Fibroblast of peridontal ligament (primary cell): Measurements from ENCODE around the gene SORCS2.

ENCODE experiments used
- DNase-seq: peaks from one replicate; pipeline ENCODE4 v3.0.0-alpha.2; 2010; ENCODE audit errors: extremely low read depth

The SORCS2 gene

GRCh38 chr4:7267829-7268228 is 75.5 kb downstream of the SORCS2 start:
- no peak for DNase-seq

- no peak for DNase-seq
Measured at GRCh38 chr4:7268941-7269340, 76.6 kb downstream of the SORCS2 start.

- no peak for DNase-seq
Measured at GRCh38 chr4:7270121-7270520, 77.8 kb downstream of the SORCS2 start.

DNA sequence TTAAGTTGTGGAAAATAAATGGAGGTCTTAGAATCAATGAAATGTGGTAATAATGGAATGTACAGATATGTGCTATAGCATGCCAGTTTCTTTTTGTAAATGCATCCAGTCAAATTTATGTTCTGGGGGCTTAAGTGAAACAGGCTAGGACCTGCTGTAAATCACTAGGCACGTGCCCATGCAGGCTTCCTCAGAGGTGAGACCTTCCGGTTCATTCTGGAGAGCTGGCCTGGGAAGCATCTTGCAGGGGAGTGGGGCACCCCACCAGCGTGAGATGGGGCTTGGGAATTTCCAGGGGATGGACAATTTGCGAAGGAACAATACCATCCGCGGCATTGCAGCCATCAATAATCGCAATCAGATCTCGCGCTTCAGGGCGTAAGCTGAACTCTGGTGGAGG is 80.1 kb downstream of the SORCS2 start:
- no peak for DNase-seq

- no peak for DNase-seq
Measured at GRCh38 chr4:7273738-7274297, 81.5 kb downstream of the SORCS2 start.

- no peak for DNase-seq
Measured at GRCh38 chr4:7275067-7275466, 82.7 kb downstream of the SORCS2 start.

GRCh38 chr4:7275490-7276154 is 83.3 kb downstream of the SORCS2 start:
- DNase-seq = no peak

- no peak for DNase-seq
Measured at GRCh38 chr4:7276515-7276914, 84.2 kb downstream of the SORCS2 start.

DNA sequence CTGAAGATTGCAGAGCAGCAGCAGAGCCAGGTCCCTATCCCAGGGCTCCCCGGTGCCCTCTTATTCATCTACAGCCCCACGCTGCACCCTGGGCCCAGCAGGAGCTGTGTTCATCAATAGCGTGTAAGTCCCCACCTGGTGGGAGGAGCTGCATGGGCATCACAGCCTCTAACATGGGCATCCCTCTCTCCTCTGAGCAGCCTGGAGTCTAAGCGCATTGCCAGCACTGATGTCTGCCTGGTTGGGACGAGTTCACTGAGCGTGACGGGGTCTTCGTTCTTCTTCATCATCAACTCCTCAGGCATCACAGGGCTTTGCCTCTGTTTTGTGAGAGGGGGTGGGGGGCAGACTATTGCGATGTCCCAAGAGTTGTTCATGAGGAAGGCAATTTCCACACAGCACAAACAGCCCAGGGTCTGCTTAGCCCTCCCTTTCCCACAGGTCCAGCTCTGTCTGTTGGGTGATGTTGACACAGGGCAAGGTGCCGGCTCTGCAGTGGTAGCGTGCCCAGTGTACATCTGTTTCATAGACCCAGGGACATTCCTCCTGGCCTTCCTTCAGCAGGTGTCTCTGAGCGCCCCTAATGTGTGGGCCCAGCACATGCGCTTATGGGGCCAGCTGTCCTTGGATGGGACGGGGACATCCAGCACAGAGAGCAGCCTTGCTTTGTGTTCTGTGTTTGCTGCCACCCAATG is 85.9 kb downstream of the SORCS2 start:
- no peak for DNase-seq

GRCh38 chr4:7278981-7279380 is 86.6 kb downstream of the SORCS2 start:
- DNase-seq = no peak

DNA sequence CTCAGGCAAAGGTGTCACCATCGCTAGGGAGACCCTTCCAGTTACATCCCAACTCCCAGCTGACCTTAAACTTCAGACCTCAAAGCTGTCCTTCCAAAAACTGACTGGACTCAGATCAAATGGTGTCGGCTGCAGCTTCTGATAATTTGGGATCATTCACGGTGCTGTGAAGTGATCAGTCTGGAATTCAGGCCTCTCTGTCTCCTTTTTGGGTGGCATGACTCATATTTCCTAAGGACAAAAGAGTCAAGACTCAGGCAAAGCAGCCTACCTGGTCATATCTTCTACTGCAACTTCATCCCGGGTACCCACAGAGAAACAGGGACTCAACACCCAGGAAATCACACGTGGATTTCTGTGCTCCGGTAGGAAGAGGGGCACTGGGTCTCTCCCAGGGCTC is 87.6 kb downstream of the SORCS2 start:
- DNase-seq = no peak

DNA sequence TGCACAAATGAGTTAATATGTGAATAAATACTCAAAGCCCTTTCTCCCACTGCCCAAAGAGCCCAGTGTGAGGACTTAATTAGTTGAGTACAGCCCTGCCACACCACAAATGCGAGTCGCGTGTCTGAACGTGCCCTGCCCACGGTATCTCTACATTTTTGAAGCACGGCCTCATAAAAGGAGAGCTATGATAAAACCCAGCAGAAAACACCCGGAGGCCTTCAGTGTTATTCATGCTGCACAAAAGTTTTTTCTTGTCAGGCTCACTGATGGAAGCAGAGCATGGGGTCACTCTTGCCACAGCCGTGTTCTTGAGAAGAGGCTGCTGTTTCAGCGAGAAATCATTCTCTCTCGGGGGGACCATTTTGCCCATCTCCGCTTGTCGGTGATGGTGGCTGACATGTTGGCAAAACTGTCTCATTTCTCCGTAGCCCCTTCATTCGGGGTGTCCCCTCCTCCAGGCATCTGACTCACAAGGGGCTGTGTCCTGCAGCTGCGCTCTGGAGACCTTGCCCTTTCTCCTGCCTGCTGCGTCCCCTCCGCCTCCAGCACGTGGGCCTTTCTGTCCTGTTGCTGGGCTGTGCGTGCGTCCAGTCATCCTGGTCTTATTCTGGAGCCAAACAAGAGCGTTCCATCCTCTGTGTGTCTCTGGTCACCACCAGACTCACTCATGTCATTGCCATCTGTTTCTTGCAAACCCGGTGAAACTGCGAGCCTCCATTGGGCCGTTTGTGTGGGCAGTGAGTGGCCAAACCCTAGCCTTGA is 88.8 kb downstream of the SORCS2 start:
- DNase-seq = no peak

GRCh38 chr4:7281691-7282665 is 89.6 kb downstream of the SORCS2 start:
- DNase-seq = no peak

- DNase-seq = no peak
Measured at GRCh38 chr4:7282786-7283440, 90.6 kb downstream of the SORCS2 start.

GRCh38 chr4:7285244-7286094 is 93.1 kb downstream of the SORCS2 start:
- no peak for DNase-seq

DNA sequence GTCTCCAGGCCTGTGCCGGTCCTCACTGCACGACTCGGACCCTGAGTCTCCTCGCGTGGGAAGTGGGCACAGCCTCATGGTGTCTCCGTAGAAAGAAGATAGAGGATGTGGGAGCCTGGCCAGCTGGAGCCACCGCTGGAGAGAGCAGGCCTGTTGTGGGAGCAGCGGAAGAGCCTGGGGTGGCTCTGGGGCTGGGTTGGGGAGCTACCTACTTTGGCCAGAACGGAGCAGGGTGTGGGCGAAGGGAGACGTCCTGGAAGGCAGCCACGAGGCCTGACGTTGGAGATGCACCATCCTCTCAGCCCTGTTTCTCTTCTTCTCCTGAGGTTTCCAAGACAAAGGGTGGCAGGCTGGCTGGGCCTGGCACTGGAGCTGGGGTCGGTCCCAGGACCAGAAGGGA is 93.8 kb downstream of the SORCS2 start:
- DNase-seq = no peak

DNA sequence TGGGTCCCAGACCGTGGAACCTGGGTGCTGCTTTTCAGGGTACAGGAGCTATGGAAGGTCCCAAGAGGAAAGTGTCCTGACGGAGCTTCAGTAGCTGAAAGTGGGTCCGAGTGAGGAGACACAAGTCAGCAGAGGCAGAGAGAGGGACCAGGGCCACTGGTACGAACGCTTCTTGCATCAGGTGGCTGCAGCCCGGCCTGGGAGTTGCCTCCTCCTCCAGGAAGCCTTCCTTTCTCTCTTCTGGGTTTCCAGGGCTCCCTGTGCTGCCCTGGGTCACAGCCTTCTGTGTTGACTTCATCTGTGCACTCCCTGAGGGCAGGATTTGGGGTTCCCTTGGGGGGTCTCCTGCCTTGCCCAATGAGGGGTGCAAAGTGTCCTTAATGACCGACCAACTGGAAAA is 94.5 kb downstream of the SORCS2 start:
- DNase-seq = no peak

- no peak for DNase-seq
Measured at GRCh38 chr4:7287274-7287917, 95.1 kb downstream of the SORCS2 start.

DNA sequence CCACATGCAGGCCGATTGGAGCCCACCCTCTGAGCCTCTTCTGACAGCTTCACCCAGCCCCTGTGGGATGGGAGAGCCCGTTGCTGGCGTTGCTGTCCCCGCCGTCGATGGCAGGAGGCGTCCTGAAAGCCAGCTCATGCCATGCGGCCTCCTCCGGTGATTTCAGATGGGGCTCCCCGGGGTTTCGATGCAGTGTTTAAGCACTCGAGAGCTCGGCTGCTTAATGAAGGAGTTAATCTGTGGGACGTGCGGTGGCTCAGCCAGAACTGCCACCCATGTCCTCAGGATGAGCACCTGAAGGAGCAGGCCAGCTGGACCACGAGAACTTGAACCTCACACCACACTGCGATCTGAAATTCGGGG is 95.6 kb downstream of the SORCS2 start:
- no peak for DNase-seq
